Measurements from ENCODE around the gene CTNNA2.

Gene CTNNA2

GRCh38 chr2:80247339-80247738 is 734.5 kb downstream of the CTNNA2 start:
- DNase-seq: no peak

- no peak for DNase-seq
Observed at GRCh38 chr2:80248146-80248545, 735.3 kb downstream of the CTNNA2 start.

GRCh38 chr2:80252294-80252986 is 739.6 kb downstream of the CTNNA2 start:
- DNase-seq: no peak

GRCh38 chr2:80255918-80256781 is 743.3 kb downstream of the CTNNA2 start:
- no peak for DNase-seq

GRCh38 chr2:80256782-80257167 is 743.9 kb downstream of the CTNNA2 start:
- DNase-seq: no peak

GRCh38 chr2:80257450-80257849 is 744.6 kb downstream of the CTNNA2 start:
- DNase-seq: no peak

- no peak for DNase-seq
Observed at GRCh38 chr2:80258341-80258740, 745.5 kb downstream of the CTNNA2 start.

GRCh38 chr2:80258793-80259192 is 745.9 kb downstream of the CTNNA2 start:
- no peak for DNase-seq

- no peak for DNase-seq
Observed at GRCh38 chr2:80259292-80259691, 746.4 kb downstream of the CTNNA2 start.

- no peak for DNase-seq
Observed at GRCh38 chr2:80266231-80266630, 753.4 kb downstream of the CTNNA2 start.

GRCh38 chr2:80269806-80270205 is 757.0 kb downstream of the CTNNA2 start:
- DNase-seq: no peak

- DNase-seq: no peak
Observed at GRCh38 chr2:80280598-80280997, 767.7 kb downstream of the CTNNA2 start.

- DNase-seq: no peak
Observed at GRCh38 chr2:80281049-80281448, 768.2 kb downstream of the CTNNA2 start.

GRCh38 chr2:80288576-80288975 is 775.7 kb downstream of the CTNNA2 start:
- peak; percentile 34 for DNase-seq

- DNase-seq: no peak
Observed at GRCh38 chr2:80291656-80292055, 778.8 kb downstream of the CTNNA2 start.

GRCh38 chr2:80292474-80292873 is 779.6 kb downstream of the CTNNA2 start:
- no peak for DNase-seq

- no peak for DNase-seq
Observed at GRCh38 chr2:80293039-80293438, 780.2 kb downstream of the CTNNA2 start.

GRCh38 chr2:80298954-80299353 is 786.1 kb downstream of the CTNNA2 start:
- no peak for DNase-seq

- no peak for DNase-seq
Observed at GRCh38 chr2:80299661-80300060, 786.8 kb downstream of the CTNNA2 start.

GRCh38 chr2:80300346-80300745 is 787.5 kb downstream of the CTNNA2 start:
- DNase-seq: no peak

GRCh38 chr2:80300954-80301353 is 788.1 kb downstream of the CTNNA2 start:
- no peak for DNase-seq

GRCh38 chr2:80302001-80302313 is 789.1 kb downstream of the CTNNA2 start:
- no peak for DNase-seq

- DNase-seq: no peak
Observed at GRCh38 chr2:80302314-80303005, 789.6 kb downstream of the CTNNA2 start.

Data from NCI-H1694 (cell line).